Heart left ventricle (tissue), 16 donors: Measurements from ENCODE around the gene CLRN3. TPM values are rescaled to one million over a fixed set of nuclear protein-coding genes. Genes with fewer than 3 reads are reported as not detected.

Experiments
- ATAC-seq, 4 donors: fragments of 200-7000 bp; cut with Tn5 transposase; one replicate each; pipeline ENCODE4 v1.9.1; 2020 to 2022; ENCODE audit warnings: moderate library complexity in 4 of 4, mild to moderate bottlenecking in 3 of 4, moderate number of reproducible peaks in 1 of 4
- DNase-seq, 5 donors: peaks; one replicate each; pipeline ENCODE4 v3.0.0-alpha.2; 2020
- H3K27ac ChIP-seq, 12 donors: fragments of 200-600 bp; sonication (generic) in 4 of 12; one replicate each; pipeline versions ENCODE4 v1.5.0 to v1.8.0; 2016 to 2022; ENCODE audit warnings: mild to moderate bottlenecking in 2 of 12
- H3K27me3 ChIP-seq, 9 donors: fragments of 200-600 bp; sonication (generic) in 2 of 9; one replicate each; pipeline versions ENCODE4 v1.5.1 to v1.8.0; 2016 to 2022; ENCODE audit warnings: mild to moderate bottlenecking in 3 of 9
- H3K36me3 ChIP-seq, 9 donors: fragments of 200-600 bp; sonication (generic) in 2 of 9; one replicate each; pipeline versions ENCODE4 v1.5.0 to v1.8.0; 2018 to 2022; ENCODE audit warnings: mild to moderate bottlenecking in 2 of 9
- H3K4me1 ChIP-seq, 12 donors: fragments of 200-600 bp; sonication (generic) in 4 of 12; one replicate each; pipeline versions ENCODE4 v1.5.0 to v1.8.0; 2016 to 2022; ENCODE audit warnings: mild to moderate bottlenecking in 3 of 12
- H3K4me3 ChIP-seq, 12 donors: fragments of 200-600 bp; sonication (generic) in 4 of 12; one replicate each; pipeline versions ENCODE4 v1.5.0 to v1.8.0; 2017 to 2022; ENCODE audit warnings: mild to moderate bottlenecking in 9 of 12, moderate library complexity in 4 of 12
- H3K9me3 ChIP-seq, 12 donors: fragments of 200-600 bp; sonication (generic) in 4 of 12; one replicate each; pipeline versions ENCODE4 v1.5.0 to v1.8.0; 2016 to 2022; ENCODE audit warnings: mild to moderate bottlenecking in 1 of 12
- CTCF ChIP-seq, 12 donors: fragments of 200-600 bp; sonication (generic) in 4 of 12; IDR thresholded peaks; one replicate each; pipeline versions ENCODE4 v1.5.0 to v1.8.0; 2018 to 2022; ENCODE audit warnings: antibody characterized with exemption in 12 of 12, mild to moderate bottlenecking in 5 of 12
- POLR2A ChIP-seq, 2 donors: fragments of 450-650 bp; IDR thresholded peaks; one replicate each; pipeline ENCODE4 v1.6.1; 2017; ENCODE audit warnings: antibody characterized with exemption in 2 of 2, mild to moderate bottlenecking in 2 of 2, moderate library complexity in 2 of 2
- WGBS, 4 donors: extraction: QIAGEN DNeasy Blood & Tissue Kit in 2 of 4; methylation state at CpG; one replicate each; pipeline versions ENCODE4 v1.1.5 to v1.1.7; 2013 to 2018; 5-methylcytosine and 5-hydroxymethylcytosine counted together
- intact Hi-C, 10 donors: fragments of 100-400 bp; cut with DNase I; formaldehyde crosslinking; loops; one replicate each; pipeline versions ENCODE4 v1.11.1 to v1.14.2; 2022
- polyA plus RNA-seq, 2 donors: library from polyadenylated mRNA; stranded (reverse); fragments of 200-250 nt; gene quantifications; one replicate each; pipeline ENCODE4 v1.2.3, GENCODE V29; 2013
- total RNA-seq, 9 donors: library from RNA; depleted of rRNA in 2 of 9; stranded (reverse); fragments of >200 nt in 2 of 9; fragmentation: NEBNext Ultra II Directional in 3 of 9; extraction: Animal tissue kit (Norgen Biotek cat#: 25700) in 3 of 9; gene quantifications; one replicate each; pipeline versions ENCODE4 v1.1.0 to v1.2.4, GENCODE V29; 2016 to 2023
- donor health status: ischemic (EF 13 %, LVEDD 7.1; RV severe dilation, severe dysfunction).
- donor health status: healthy with polysubstance abuse.
- donor health status: DM: no; HTN: yes; CAD: no.
- donor health status: DM: no; HTN: no; CAD: no.
- donor health status: ischemic (EF 25% LVEDD 6.9; RV normal size, moderate dysfunction).
- donor health status: ischemic (EF 25% LVEDD 5.7; RV mildly dilated, moderate dysfunction).
- donor health status: healthy.
- donor health status: DM: yes; HTN: yes; CAD: no.
- donor health status: ischemic (EF 35%, LVEDD 5.7; RV mildly dilated, moderate dysfunction).
- donor health status: nonischemic (EF 11% LVEDD 7.7; RV severe dilation, severe dysfunction).
- donor health status: DM: yes; HTN: yes; CAD: no.
- donor health status: PGD.
- donor health status: ischemic (EF 29% LVEDD 5.4; RV normal size, mild dysfunction).
- donor health status: nonischemic (EF 23%, LVEDD 6.1; RV moderate dilation, normal function).

The CLRN3 gene
- total and polyA plus RNA-seq, 11 donors, result 0.35 TPM; not detected in 10

GRCh38 chr10:127907411-127908105 is 14.8 kb upstream of the CLRN3 start:
- DNase-seq (peak; percentile 62 to 82 (median 74)), ATAC-seq (peak in 3 of 4 donors; percentile 38 to 57 (median 43))
- H3K9me3 ChIP-seq, result no peaks in the 10 kb centered on the region
- no peaks in the 10 kb centered on the region for H3K27me3 ChIP-seq
- H3K27ac ChIP-seq, result peak overlapping the region; percentile 85 to 98 (median 91)
- H3K4me1 ChIP-seq, result peaks cover 0 to 55% (median 35%) of the 10 kb centered on the region in 12 donors
- 1 to 3% (median 2%) methylated on average over 20 to 65 of the region's 65 CpGs for WGBS, 4 donors
- peak overlapping the region; percentile 58 to 92 (median 76) for H3K4me3 ChIP-seq
- intact Hi-C loops, result loop anchor here (1.0 to 10.0 kb wide), 10 partner anchors 103 to 247 kb away; no protein-coding TSS in a partner anchor
- no peaks in the 10 kb centered on the region for H3K36me3 ChIP-seq
- peak in 1 of 12 donors; percentile 13 for TF ChIP-seq CTCF (IDR thresholded peaks at IDR 0.05)
- no peak for TF ChIP-seq POLR2A (IDR thresholded peaks at IDR 0.05)

- TF ChIP-seq CTCF (IDR thresholded peaks at IDR 0.05), result peak; percentile 55 to 96 (median 84)
- no peak for TF ChIP-seq POLR2A (IDR thresholded peaks at IDR 0.05)
- intact Hi-C loops, result loop anchor here (1.0 to 10.0 kb wide), 10 partner anchors 104 to 248 kb away; no protein-coding TSS in a partner anchor
- WGBS, 4 donors, result 7 to 27% (median 9%) methylated on average over 19 to 78 of the region's 78 CpGs
- ATAC-seq (peak; percentile 53 to 90 (median 79)), DNase-seq (peak; percentile 83 to 91 (median 84))
- peak within 1 kb of the TSS; percentile 58 to 92 (median 76) for H3K4me3 ChIP-seq
- no peaks in the 10 kb centered on the region for H3K27me3 ChIP-seq
- no peaks in the 10 kb centered on the region for H3K9me3 ChIP-seq
- H3K4me1 ChIP-seq, result peaks cover 0 to 47% (median 29%) of the 10 kb centered on the region in 12 donors
- H3K36me3 ChIP-seq, result no peaks in the 10 kb centered on the region
- H3K27ac ChIP-seq, result peak within 1 kb of the TSS; percentile 85 to 98 (median 91)
These were observed 14.0 kb upstream of the CLRN3 start, which contains the start of gene PTPRE for GRCh38 chr10:127906548-127907377. PTPRE (plus strand) TSS chr10:127907103; CDS start chr10:128040882, 133,779 bp downstream.

GRCh38 chr10:127905848-127906261 is 13.1 kb upstream of the CLRN3 start:
- H3K36me3 ChIP-seq, result no peaks in the 10 kb centered on the region
- no peak overlapping the region for H3K27ac ChIP-seq
- no peak for ATAC-seq
- H3K4me3 ChIP-seq, result no peak overlapping the region
- intact Hi-C loops, result loop anchor here (1.0 to 10.0 kb wide), 10 partner anchors 105 to 249 kb away; no protein-coding TSS in a partner anchor
- peaks cover 0 to 40% (median 22%) of the 10 kb centered on the region in 12 donors for H3K4me1 ChIP-seq
- 87 to 92% (median 88%) methylated on average over 8 to 10 of the region's 10 CpGs for WGBS, 4 donors
- DNase-seq, result peak in 1 of 5 donors; percentile 36
- no peaks in the 10 kb centered on the region for H3K27me3 ChIP-seq
- TF ChIP-seq CTCF (IDR thresholded peaks at IDR 0.05) (no peak), POLR2A (IDR thresholded peaks at IDR 0.05) (no peak)
- no peaks in the 10 kb centered on the region for H3K9me3 ChIP-seq
